ENCODE results near the gene KCNQ1OT1.

GRCh38 chr11:2575591-2576051 lies 124.2 kb downstream of the KCNQ1OT1 start:
- no peak for TF ChIP-seq POLR2A (IDR thresholded peaks at IDR 0.05; ENCODE audit: extremely low read depth, insufficient read length)
- no peak for TF ChIP-seq CTCF (IDR thresholded peaks at IDR 0.05; ENCODE audit: low read depth, low read length)
- no peak for TF ChIP-seq MAX (IDR thresholded peaks at IDR 0.05; ENCODE audit: low read depth, low read length)
